ENCODE results near the gene PRRX2. TPM values are rescaled to one million over a fixed set of nuclear protein-coding genes. Genes with fewer than 3 reads are reported as not detected.
A peak's percentile ranks its signal among the peaks of the same experiment; 100 is the strongest.

Gene PRRX2
- total and polyA plus RNA-seq, 2 experiments from 2014 or later, result 9.7 to 23.0 TPM

- no peak overlapping the region for H3K4me3 ChIP-seq
- no peaks in the 10 kb centered on the region for H4K20me1 ChIP-seq (ENCODE audit: insufficient read depth, poor library complexity, severe bottlenecking)
- DNase-seq (ENCODE audit: low spot score), result no peak
- H3K9me3 ChIP-seq (ENCODE audit: low read depth), result no peaks in the 10 kb centered on the region
- H3K9me2 ChIP-seq (replicated peaks; ENCODE audit: insufficient read depth), result no peaks in the 10 kb centered on the region
- no peaks in the 10 kb centered on the region for H3K79me2 ChIP-seq
- no peak overlapping the region for H3K4me2 ChIP-seq
- H3K27me3 ChIP-seq, result no peaks in the 10 kb centered on the region
- TF ChIP-seq EZH2phosphoT487 (IDR thresholded peaks at IDR 0.05; ENCODE audit: low read depth, severe bottlenecking, unreplicated experiment) (no peak), EZH2 (IDR thresholded peaks at IDR 0.05; ENCODE audit: borderline replicate concordance) (no peak), CTCF (IDR thresholded peaks at IDR 0.05; ENCODE audit: poor library complexity) (no peak)
- H3K27ac ChIP-seq, result no peak overlapping the region
- H3K4me1 ChIP-seq (ENCODE audit: insufficient read depth), result no peaks in the 10 kb centered on the region
- WGBS (ENCODE audit: low lambda C conversion rate, missing lambda C conversion rate), result 86% methylated on average over 25 of the region's 25 CpGs
- no peaks in the 10 kb centered on the region for H3K36me3 ChIP-seq (replicated peaks; ENCODE audit: insufficient read depth, low read depth)
- no peak overlapping the region for H2AFZ ChIP-seq
These were observed 55.6 kb downstream of the PRRX2 start for GRCh38 chr9:129720865-129721545.

- Histone ChIP-seq H3K4me2 (no peak overlapping the region), H3K36me3 (replicated peaks; ENCODE audit: insufficient read depth, low read depth) (no peaks in the 10 kb centered on the region), H3K79me2 (no peaks in the 10 kb centered on the region), H3K4me1 (ENCODE audit: insufficient read depth) (peaks cover 7% of the 10 kb centered on the region), H4K20me1 (ENCODE audit: insufficient read depth, poor library complexity, severe bottlenecking) (no peaks in the 10 kb centered on the region), H3K4me3 (no peak overlapping the region), H3K9me2 (replicated peaks; ENCODE audit: insufficient read depth) (no peaks in the 10 kb centered on the region), H2AFZ (no peak overlapping the region), H3K27ac (no peak overlapping the region), H3K9me3 (ENCODE audit: low read depth) (no peaks in the 10 kb centered on the region), H3K27me3 (no peaks in the 10 kb centered on the region)
- WGBS (ENCODE audit: low lambda C conversion rate, missing lambda C conversion rate), result 96% methylated on average over 5 of the region's 5 CpGs
- TF ChIP-seq EZH2phosphoT487 (IDR thresholded peaks at IDR 0.05; ENCODE audit: low read depth, severe bottlenecking, unreplicated experiment) (no peak), EZH2 (IDR thresholded peaks at IDR 0.05; ENCODE audit: borderline replicate concordance) (no peak), CTCF (IDR thresholded peaks at IDR 0.05; ENCODE audit: poor library complexity) (no peak)
- no peak for DNase-seq (ENCODE audit: low spot score)
These were observed 57.5 kb downstream of the PRRX2 start for GRCh38 chr9:129722913-129723312.

- Histone ChIP-seq H3K4me1 (ENCODE audit: insufficient read depth) (peaks cover 7% of the 10 kb centered on the region), H3K4me3 (no peak overlapping the region), H3K27me3 (no peaks in the 10 kb centered on the region), H4K20me1 (ENCODE audit: insufficient read depth, poor library complexity, severe bottlenecking) (no peaks in the 10 kb centered on the region), H2AFZ (no peak overlapping the region), H3K36me3 (replicated peaks; ENCODE audit: insufficient read depth, low read depth) (no peaks in the 10 kb centered on the region), H3K9me2 (replicated peaks; ENCODE audit: insufficient read depth) (no peaks in the 10 kb centered on the region), H3K4me2 (no peak overlapping the region), H3K27ac (peak overlapping the region; percentile 83), H3K79me2 (no peaks in the 10 kb centered on the region), H3K9me3 (ENCODE audit: low read depth) (no peaks in the 10 kb centered on the region)
- no peak for DNase-seq (ENCODE audit: low spot score)
- WGBS (ENCODE audit: low lambda C conversion rate, missing lambda C conversion rate), result 86% methylated on average over 15 of the region's 16 CpGs
- no peak for TF ChIP-seq CTCF (IDR thresholded peaks at IDR 0.05; ENCODE audit: poor library complexity)
- TF ChIP-seq EZH2phosphoT487 (IDR thresholded peaks at IDR 0.05; ENCODE audit: low read depth, severe bottlenecking, unreplicated experiment), result no peak
- TF ChIP-seq EZH2 (IDR thresholded peaks at IDR 0.05; ENCODE audit: borderline replicate concordance), result no peak
These were observed 59.2 kb downstream of the PRRX2 start for GRCh38 chr9:129724456-129725190.
